GM21390 (cell line): ENCODE data around the gene CDH4.

Source experiments
- ATAC-seq: cut with Tn5 transposase; IDR thresholded peaks from one replicate; pipeline ENCODE4 v1.9.1; 2021; ENCODE audit not compliant: unreplicated experiment

CDH4 gene

DNA sequence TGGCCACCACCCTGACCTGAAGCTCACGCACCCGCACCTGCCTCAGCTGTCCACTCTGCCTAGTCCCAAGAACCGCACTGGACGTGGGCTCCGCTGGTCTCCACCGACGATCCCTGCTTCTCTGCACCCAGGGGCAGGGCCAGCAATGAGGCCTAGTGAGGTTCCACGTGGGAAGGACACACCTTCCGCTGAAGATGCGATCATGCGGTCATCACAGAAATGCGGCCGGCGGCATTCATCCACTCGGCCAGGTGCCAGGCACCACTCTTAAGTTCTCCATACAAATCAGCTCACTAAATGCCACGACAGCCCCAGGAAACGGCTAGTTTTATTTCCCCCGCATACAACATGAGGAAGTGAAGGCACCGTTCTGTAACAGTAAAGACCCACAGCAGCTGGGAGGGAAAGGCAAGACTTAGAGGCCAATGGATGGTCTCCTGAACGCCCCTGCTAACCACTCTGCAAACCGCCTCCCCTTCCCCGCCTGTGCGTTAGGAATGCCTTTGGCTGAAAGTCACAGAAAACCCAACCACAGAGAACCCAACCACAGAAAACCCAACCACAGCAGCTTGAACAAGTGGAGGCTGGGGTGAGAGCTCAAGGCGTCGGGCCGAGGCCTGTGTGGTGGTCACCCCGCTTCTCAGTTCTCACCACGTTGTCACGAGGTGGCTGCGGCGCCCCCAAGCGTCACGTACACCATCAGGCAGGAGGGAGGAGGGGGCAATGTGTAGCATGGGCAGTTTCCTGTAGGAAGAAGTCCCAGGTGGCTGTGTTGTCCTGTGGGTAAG lies 609.2 kb downstream of the CDH4 start:
- ATAC-seq = no peak

DNA sequence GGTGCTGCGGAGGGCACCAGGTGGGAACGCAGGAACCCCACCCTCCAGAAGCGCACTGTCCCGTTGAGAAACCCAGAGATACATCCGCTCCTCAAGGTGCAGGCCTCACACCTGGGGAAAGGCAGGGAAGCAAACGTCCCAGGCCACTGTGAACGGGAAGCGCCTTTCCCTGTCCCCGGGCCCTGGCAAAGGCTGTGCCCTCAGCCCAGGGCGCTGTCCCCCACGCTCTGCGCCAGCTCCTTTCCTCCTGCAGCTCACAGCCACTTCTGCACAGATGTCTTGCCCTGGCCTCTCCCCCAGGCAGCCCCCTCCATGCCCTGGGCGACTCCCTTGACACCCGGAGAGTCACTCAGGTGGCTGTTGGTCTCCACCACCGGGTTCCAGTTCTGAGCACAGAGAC lies 609.8 kb downstream of the CDH4 start:
- ATAC-seq = no peak

DNA sequence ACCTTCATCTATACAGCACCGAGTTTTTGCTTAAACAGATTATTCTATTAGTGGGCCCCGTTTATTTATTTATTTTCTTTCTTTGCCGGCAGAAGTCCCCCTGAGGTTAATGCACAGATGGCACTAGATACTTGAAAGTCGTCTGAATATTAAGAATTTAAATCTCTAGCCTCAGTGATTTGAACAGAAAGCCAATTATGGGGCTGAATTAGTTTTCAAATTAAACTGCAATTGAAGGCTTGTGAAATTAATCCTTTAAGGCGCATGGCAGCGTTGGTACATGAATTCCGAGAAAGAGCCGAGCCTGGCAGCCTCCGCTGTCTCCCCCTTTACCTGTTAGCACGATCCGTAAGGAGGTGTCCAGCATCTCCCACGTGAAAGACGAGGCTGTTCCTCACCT lies 610.8 kb downstream of the CDH4 start:
- ATAC-seq = no peak

DNA sequence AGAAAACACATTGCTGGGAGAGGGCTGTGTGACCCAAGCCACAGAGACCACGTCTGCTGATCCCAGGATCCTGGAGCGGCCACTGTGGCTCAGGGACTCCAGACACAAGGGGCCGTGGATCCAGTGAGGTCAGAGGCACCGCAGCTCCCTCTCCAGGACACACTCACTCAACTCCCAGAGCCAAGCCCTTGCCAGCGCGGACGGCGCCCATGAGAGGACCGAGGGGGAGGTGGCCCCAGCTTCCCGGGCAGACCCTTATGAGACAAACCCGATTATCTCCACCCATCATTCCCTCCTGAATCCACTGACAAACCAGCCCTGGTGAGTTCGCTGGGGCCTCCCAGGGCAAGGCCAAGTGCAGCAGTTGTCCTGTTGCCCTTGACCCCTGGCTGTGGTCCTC lies 612.4 kb downstream of the CDH4 start:
- no peak for ATAC-seq

DNA sequence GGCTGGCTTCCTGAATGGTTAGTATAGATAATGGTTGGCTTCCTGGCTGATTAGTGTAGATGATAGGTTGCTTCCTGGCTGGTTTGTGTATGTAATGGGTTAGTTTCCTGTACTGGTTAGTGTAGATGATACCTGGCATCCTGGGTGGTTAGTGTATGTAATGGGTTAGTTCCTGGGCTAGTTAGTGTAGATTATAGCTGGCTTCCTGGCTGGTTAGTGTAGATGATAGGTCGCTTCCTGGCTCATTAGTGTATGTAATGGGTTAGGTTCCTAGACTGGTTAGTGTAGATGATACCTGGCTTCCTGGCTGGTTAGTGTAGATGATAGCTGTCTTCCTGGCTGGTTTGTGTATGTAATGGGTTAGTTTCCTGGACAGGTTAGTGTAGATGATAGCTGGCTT lies 613.3 kb downstream of the CDH4 start:
- ATAC-seq = no peak

DNA sequence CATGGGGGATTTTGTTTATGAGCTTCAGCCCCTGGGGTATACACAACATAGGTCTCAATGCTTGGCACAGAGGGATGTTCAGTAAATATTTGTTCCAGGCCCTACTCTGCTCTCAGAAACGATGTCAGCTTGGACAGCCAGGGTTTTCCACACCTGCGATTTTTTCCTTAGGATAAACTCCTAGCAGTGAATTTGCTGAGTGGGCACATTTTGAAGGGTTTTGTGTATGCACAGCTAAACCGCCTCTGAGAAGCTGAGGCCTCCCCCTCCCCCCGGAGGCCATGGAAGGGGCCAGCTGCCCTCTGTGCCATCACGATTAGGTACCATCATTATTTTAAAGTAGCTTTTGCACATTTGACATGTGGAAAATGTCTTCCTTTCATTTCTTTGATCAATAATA lies 614.1 kb downstream of the CDH4 start:
- no peak for ATAC-seq

DNA sequence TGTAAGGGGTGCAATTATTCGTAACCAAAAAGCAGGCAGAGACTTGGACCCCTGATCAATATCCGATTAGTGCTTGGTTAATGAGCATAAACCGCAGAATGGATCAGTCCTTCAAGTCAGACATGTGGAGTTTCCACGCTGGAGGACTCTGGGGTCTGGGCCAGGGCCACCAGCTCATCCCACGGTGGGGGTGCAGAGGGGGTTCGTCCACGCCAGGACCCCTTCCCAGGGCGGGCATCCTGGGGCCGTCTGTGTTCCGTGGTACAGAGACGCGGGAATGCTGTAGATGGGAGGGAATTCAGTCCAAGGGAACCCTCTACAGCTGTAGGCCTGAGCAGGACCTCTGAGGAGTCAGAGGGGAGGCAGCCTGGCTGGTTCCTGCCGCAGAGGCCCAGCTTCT lies 615.9 kb downstream of the CDH4 start:
- ATAC-seq = no peak

DNA sequence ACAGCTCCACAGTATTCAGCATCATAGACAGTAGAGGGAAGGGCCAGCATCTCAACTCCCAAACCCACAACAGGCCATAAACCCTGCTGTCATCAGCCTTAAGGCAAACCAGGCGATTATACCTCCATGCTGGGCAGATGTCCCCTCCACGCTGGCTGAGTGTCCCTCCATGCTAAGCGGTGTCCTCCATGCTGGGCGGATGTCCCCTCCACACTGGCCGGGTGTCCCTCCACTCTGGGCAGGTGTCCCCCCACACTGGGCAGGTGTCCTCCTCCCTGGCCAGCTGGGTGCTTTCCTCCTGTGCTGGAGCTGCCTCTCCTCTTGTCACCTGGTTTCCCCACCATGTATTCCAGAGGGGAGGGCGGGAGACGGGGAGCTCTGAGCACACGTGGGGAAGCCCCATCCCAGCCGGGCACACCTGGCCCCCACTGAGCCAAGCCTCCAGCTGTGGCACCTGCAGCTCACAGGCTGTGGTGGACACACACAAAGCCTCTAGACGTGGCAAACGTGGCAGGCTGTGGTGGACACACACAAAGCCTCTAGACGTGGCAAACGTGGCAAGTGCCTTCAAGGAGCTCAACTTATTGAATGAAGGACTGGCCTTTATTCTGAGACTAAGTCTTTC lies 616.5 kb downstream of the CDH4 start:
- no peak for ATAC-seq

DNA sequence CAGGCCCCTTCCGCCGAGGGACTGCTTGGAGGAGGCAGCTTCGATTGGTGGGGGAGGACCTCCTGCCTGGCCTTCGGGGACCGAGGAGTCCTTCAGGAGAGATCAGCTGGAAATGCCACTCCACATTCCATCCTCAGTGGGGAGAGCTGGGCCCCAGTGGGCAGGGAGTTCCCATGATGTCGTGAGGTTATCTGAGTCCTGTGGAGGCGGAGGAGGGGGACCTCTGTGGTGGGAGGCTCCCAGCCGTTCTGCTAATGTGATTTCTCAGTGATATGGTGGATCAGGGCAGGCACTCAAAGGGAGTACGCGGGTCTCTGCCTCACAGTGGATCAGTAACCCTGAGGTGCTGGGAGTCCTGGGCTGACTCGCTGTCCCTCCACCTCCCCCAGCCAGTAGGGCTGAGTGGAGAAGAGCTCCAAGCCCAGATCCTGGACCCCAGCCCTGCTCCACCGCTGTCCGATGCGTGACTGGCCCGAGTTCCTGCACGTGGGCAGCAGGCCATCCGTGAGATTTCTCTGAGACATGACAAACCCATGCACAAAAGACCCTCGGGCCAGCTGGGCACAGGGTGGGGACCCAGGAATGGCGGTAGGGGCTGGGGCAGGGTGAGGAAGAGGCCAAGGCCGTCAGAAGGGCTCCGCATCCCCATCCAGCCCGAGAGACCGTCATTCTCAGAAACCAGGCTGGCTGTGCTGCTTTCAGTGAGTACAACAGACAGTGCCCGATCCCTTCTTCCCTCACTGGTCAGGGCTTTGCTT lies 617.9 kb downstream of the CDH4 start:
- no peak for ATAC-seq

DNA sequence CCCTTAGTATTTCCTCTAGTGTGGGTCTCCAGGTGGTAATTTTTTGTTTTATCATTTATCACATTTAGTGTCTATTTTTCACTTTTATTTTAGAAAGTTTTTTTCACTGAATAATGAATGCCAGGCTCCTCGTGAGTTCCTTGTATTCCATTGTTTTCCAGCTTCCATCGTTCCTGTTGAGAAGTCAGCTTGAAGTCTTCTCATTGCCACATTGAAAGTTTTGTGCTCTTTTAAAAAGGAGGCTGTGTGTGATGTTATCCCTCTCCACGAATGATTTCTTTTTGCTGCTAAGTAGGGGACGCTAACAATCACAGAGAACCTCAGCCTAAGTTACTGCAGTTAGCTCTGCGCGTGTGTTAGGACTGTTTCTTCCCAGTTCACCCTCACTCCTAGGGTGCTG lies 619.1 kb downstream of the CDH4 start:
- no peak for ATAC-seq

DNA sequence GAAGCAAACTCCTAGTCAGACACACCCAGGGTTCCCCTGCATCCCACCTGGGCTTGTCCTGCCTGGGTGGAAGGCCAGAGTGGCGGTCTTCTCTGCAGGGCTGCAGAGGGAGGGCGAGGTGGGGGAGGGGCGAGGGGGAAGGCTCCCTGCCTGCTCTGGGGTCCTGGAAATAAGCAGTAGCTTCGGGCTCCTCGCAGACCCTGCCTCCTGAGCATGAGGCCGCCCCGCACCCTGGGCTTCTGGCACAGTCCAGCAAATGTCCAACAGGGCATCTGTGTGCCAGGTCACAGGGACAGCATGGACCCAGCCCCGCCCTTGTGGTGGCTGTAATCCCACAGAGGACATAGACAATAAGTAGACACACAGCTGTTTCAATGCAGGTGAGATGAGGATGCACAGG lies 619.9 kb downstream of the CDH4 start:
- no peak for ATAC-seq

DNA sequence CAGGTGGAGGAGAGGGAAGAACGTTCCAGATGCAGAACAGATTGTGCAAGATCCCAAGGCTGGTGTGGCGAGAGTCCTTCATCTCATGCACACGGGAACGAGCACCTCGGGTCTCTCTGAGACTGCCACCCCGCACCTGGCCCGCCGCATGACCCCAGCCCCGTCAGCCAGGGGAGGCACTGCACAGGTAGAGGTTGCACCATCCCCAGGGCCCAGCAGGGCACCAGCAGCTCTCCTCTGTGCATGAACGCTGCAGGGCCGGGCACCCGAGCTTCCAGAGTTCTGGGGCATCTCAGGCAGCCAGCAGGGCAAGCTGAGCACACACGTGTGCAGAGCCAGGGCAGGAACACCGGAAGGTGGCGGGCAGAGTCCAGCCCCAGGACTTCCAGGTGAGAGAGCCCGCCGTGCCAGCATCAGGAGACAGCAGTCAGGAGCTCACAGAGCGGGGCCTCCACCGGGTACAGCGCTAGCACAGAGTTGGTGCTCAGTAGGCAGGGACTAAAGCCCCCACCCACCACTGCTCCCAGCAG lies 620.4 kb downstream of the CDH4 start:
- ATAC-seq = no peak

DNA sequence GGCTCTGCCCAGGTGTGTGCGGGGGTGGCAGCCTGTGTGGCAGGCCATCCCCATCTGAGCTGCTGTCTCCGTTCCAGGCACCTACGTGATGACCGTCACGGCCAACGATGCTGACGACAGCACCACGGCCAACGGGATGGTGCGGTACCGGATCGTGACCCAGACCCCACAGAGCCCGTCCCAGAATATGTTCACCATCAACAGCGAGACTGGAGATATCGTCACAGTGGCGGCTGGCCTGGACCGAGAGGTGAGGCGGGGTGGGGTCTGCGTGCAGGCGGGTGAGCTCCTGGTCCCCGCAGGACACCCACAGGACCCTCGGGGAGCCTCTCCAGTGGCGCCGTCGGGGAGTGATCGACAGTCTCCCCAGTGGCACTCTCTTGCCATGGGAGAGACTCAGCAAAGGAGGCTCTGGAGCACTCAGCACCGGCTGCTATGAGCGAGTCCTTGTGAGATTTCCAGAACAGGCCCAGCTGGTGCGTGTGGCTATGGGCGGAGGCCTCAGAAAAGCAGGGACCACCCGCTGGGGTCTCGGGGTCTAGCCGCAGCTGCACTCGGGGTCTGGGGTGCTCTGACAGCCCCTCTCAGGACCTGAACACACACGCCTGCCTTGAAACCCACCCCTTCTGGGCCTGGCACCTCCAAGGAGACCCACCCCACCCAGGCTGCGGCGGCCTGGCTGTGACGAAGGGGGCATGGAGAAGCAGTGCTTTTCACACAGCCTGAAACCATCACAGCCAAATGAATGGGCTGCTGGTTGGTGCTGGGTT lies 621.8 kb downstream of the CDH4 start:
- no peak for ATAC-seq

DNA sequence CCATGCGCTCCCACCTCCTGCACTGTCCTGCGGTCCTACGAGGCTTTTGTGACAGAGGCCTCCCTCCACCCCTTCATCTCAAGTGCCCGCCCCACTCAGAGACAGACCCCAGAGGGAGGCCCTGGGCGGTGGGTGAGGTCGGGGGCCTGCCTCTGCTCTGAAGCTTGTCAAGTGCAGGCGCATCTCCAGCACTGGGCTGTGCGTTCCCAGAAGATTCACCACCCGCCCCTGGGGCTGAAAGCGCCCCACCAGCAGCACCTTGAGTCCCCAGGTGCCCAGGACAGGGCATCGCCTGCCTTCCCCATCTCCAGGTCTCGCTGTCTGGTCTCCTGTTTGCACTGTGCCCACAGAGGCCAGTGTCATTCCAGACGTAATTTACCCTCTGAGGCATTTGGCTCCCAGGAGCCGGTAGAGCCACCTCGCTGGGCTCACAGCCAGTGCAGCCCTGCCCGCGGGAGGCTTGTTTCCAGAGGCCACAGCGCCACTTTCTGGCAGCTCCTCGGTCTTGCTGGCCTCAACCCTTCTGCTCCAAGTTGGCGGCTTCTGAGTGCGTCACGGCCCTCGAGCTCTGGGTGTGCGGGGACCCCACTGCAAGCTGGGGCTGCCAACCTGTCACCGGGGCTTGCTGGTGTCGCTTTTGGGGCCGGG lies 622.5 kb downstream of the CDH4 start:
- no peak for ATAC-seq

DNA sequence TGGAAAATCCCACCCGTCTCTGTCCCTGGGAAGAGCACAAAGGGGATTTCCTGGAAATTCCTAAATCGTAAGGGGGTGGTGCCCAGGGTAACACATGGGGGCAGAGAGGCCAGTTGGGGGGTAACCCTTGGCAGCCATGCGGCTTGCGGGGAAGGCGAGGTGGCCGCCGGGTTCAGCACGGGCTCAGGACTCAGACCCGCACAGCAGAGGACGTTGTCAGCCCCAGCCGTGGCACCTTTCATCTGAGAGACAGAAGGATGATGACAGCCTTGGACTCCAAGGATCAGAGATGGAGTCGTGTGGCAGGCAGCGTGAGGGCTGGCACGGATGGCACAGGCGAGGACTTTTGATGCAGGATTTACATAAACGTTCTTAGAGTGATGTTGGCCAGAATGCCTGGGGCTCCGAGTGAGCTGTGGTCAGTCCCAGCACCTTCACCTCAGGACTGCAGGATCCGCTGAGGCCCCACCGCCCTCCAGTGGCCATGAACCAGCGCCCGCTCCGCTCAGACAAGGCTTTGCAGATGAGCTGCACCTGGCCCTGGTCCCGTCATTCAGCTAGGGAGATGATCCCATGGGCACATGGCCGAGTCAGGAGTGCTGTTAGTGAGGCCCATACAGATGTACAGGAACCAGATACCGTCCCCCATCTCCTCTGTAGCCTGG lies 623.3 kb downstream of the CDH4 start:
- no peak for ATAC-seq

DNA sequence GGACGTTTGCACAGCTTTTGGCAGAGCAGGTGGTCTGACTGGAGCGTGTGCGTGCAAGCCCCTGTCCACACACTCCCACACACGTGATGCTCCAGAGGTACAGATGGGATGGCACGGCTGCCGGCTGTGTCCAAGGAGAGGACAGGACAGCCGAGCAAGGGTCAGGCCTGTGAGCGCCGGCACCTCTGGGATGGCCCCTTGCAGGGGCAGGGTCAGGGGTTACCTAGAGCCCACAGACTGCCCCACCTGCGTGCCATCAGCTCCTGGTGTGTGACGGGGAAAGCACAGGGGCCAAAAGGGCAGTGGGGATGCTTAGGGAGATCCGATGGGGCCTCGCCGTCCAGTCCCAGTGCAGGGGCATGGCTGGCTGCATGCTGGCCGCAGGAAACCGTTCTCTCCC lies 623.9 kb downstream of the CDH4 start:
- no peak for ATAC-seq

DNA sequence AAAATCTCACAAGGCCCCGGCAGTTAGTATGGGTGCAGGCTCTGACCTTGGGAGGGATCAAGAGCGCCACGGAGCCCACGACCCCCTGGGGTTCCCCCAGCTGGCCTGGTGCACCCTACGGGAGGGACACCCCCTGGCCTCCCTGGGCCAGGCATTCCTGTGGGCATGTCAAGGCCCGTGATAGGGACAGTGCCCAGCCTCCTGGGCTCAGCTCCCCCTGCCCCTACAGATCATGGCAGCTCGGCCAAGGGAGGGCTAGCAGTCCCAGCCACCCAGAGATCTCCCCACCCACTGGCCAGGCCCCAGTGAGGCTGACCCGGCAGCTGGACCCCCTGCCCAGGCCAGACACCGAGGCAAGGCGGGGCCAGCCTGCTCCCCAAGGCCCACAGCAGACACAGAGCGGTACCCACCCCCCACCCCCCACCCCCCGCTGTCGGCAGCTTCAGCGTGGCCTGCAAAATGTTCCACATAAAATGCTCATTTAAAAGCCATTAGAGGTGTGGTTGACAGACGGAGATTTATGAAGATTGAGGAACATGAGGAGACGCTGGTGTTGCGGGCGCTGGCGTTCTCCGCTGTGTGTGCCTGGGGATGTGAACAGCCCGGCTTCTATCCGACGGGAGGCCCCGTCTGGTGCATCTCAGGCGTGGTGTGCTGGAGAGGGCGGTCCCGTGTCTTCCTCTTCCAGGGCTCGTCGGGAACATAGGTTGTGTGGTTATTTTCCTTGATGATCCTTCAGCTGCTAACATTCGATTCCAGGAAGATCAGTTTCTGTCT lies 625.1 kb downstream of the CDH4 start:
- no peak for ATAC-seq

DNA sequence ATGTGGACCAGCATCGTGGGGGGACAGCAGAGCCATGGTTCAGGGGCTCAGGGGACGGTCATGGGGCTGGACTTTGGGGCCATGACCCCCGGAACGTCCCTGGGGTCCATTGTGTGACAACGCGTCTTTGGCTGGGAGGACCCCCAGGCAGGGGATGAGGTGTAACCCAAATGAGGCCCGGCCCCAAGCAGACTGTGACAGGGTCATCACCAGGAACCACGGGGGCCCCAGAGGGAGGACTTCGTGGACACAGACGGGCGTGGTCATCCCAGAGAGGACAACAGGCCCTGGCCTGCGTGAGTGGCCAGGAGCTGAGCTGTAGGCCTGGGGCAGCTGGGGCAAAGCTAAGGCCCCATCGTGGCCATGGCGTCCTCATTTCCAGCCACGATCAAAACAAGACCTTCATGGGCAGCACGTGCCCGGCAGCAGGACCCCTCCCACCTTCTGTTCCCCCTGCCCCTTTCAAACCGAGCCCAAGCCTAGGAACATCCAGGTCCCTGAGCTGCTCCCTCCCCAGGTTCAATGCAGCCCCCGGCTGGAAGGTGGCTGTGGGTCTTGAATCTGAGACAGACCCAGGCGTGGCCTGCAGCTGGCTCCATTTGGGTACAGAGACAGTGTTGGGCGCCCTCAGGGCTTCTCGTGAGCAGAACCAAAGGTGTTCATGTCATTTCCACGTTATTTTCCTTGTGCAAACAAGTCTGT lies 625.9 kb downstream of the CDH4 start:
- ATAC-seq = no peak
